HG03280 (cell line): ENCODE data around the gene SCUBE1.

Experiments
- ATAC-seq: cut with Tn5 transposase; IDR thresholded peaks from one replicate; pipeline ENCODE4 v1.9.1; 2021; ENCODE audit warnings: mild to moderate bottlenecking, moderate library complexity; ENCODE audit not compliant: unreplicated experiment

The SCUBE1 gene

GRCh38 chr22:43303166-43303565 is 40.0 kb downstream of the SCUBE1 start:
- no peak for ATAC-seq

GRCh38 chr22:43302531-43303041 is 40.6 kb downstream of the SCUBE1 start:
- ATAC-seq = no peak

GRCh38 chr22:43301866-43302265 is 41.3 kb downstream of the SCUBE1 start:
- no peak for ATAC-seq

GRCh38 chr22:43300891-43301676 is 42.1 kb downstream of the SCUBE1 start:
- no peak for ATAC-seq

- no peak for ATAC-seq
These were observed 43.4 kb downstream of the SCUBE1 start for GRCh38 chr22:43299736-43300135.

- ATAC-seq = no peak
These were observed 44.9 kb downstream of the SCUBE1 start for GRCh38 chr22:43298062-43298801.

- ATAC-seq = no peak
These were observed 45.7 kb downstream of the SCUBE1 start for GRCh38 chr22:43297270-43298061.

GRCh38 chr22:43296276-43296902 is 46.8 kb downstream of the SCUBE1 start:
- no peak for ATAC-seq

GRCh38 chr22:43295660-43296059 is 47.5 kb downstream of the SCUBE1 start:
- ATAC-seq = no peak

GRCh38 chr22:43295173-43295572 is 48.0 kb downstream of the SCUBE1 start:
- ATAC-seq = no peak

- no peak for ATAC-seq
These were observed 49.3 kb downstream of the SCUBE1 start for GRCh38 chr22:43293655-43294392.

GRCh38 chr22:43293259-43293654 is 49.9 kb downstream of the SCUBE1 start:
- no peak for ATAC-seq

- ATAC-seq = no peak
These were observed 50.5 kb downstream of the SCUBE1 start for GRCh38 chr22:43292630-43293018.

- ATAC-seq = no peak
These were observed 51.8 kb downstream of the SCUBE1 start for GRCh38 chr22:43291381-43291780.

- ATAC-seq = no peak
These were observed 53.0 kb downstream of the SCUBE1 start for GRCh38 chr22:43289976-43290721.

- ATAC-seq = no peak
These were observed 53.6 kb downstream of the SCUBE1 start for GRCh38 chr22:43289531-43289963.

GRCh38 chr22:43288807-43289420 is 54.3 kb downstream of the SCUBE1 start:
- ATAC-seq = no peak

GRCh38 chr22:43288378-43288777 is 54.8 kb downstream of the SCUBE1 start:
- ATAC-seq = no peak

GRCh38 chr22:43287441-43287840 is 55.7 kb downstream of the SCUBE1 start:
- ATAC-seq = no peak
